ENCODE data around the gene SPON2. TPM values are rescaled to one million over a fixed set of nuclear protein-coding genes. Genes with fewer than 3 reads are reported as not detected.

Gene SPON2
- total and polyA plus RNA-seq, 2 of the 4 experiments (the other 2 are of a cell fraction): 21.1 to 177 TPM

GRCh38 chr4:1205586-1206298 lies 33.4 kb upstream of the SPON2 start (continued):
- TF ChIP-seq, protein P1, sequence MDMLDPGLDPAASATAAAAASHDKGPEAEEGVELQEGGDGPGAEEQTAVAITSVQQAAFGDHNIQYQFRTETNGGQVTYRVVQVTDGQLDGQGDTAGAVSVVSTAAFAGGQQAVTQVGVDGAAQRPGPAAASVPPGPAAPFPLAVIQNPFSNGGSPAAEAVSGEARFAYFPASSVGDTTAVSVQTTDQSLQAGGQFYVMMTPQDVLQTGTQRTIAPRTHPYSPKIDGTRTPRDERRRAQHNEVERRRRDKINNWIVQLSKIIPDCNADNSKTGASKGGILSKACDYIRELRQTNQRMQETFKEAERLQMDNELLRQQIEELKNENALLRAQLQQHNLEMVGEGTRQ (IDR thresholded peaks at IDR 0.05; ENCODE audit: low read depth, low read length): no peak
- TF ChIP-seq POLR2A (IDR thresholded peaks at IDR 0.05; ENCODE audit: low read depth, low read length) (no peak), RFX5 (IDR thresholded peaks at IDR 0.05; ENCODE audit: low read depth, low read length) (no peak), CEBPB (IDR thresholded peaks at IDR 0.05; ENCODE audit: low read depth, low read length) (no peak)

Measured in IMR-90 (cell line).